C4-2B (cell line): ENCODE measurements around the gene DPP6.

Experiments used
- H3K27ac ChIP-seq: fragments of 450-650 bp; 2 replicates; pipeline ENCODE4 v1.5.1; 2017
- CTCF ChIP-seq: fragments of 450-650 bp; conservative IDR thresholded peaks from 2 replicates; pipeline ENCODE4 v1.5.1; 2017; ENCODE audit warnings: mild to moderate bottlenecking
- ZFX ChIP-seq: fragments of 450-650 bp; IDR thresholded peaks from 2 replicates; pipeline ENCODE4 v1.6.1; 2017

The DPP6 gene

GRCh38 chr7:154854836-154855235 is 802.6 kb downstream of the DPP6 start:
- no peak overlapping the region for H3K27ac ChIP-seq
- TF ChIP-seq CTCF (no peak), ZFX (no peak)

- H3K27ac ChIP-seq = no peak overlapping the region
- no peak for TF ChIP-seq CTCF
- no peak for TF ChIP-seq ZFX
Measured at GRCh38 chr7:154855366-154855765, 803.2 kb downstream of the DPP6 start.

- TF ChIP-seq ZFX = no peak
- no peak; the same call in 1 of the 2 replicates for TF ChIP-seq CTCF
- H3K27ac ChIP-seq = no peak overlapping the region
Measured at GRCh38 chr7:154856733-154857132, 804.5 kb downstream of the DPP6 start.

GRCh38 chr7:154857240-154857639 is 805.0 kb downstream of the DPP6 start:
- H3K27ac ChIP-seq = no peak overlapping the region
- no peak for TF ChIP-seq CTCF
- no peak for TF ChIP-seq ZFX

GRCh38 chr7:154857728-154858681 is 805.8 kb downstream of the DPP6 start:
- H3K27ac ChIP-seq = no peak overlapping the region

GRCh38 chr7:154858836-154859537 is 806.8 kb downstream of the DPP6 start:
- TF ChIP-seq ZFX = no peak
- no peak for TF ChIP-seq CTCF
- H3K27ac ChIP-seq = no peak overlapping the region

More at GRCh38 chr7:154857728-154858681, 805.8 kb downstream of the DPP6 start:
- TF ChIP-seq ZFX = no peak
- no peak for TF ChIP-seq CTCF
